ENCODE results near the gene GLB1L.
A peak's percentile ranks its signal among the peaks of the same experiment; 100 is the strongest.

The GLB1L gene

GRCh38 chr2:219279151-219279915, 34.1 kb upstream of the GLB1L start, which contains the start of gene DNAJB2:
Gene DNAJB2 (plus strand): TSS chr2:219279366. CDS start chr2:219279834, 468 bp downstream.
- no peak for TF ChIP-seq EZH2 (optimal IDR thresholded peaks at IDR 0.05; ENCODE audit: low read depth, low read length)
- no peak for TF ChIP-seq CTCF (IDR thresholded peaks at IDR 0.05; ENCODE audit: low read length)
- H3K9ac ChIP-seq (ENCODE audit: low read length), result peak within 1 kb of the TSS; percentile 96
- no peaks in the 10 kb centered on the region for H3K27me3 ChIP-seq (replicated peaks; ENCODE audit: insufficient read depth, low read length)
- DNase-seq, result peak; percentile 99
- peaks cover 15% of the 10 kb centered on the region for H3F3A ChIP-seq (ENCODE audit: insufficient read depth, low read length)
- peak within 1 kb of the TSS; percentile 67 for H3K4me3 ChIP-seq (ENCODE audit: low read length)
- H3K9me2 ChIP-seq (replicated peaks; ENCODE audit: insufficient read depth, low read length), result no peaks in the 10 kb centered on the region
- H3K9me3 ChIP-seq (replicated peaks; ENCODE audit: insufficient read depth, low read length), result no peaks in the 10 kb centered on the region
- H3K79me2 ChIP-seq (ENCODE audit: low read length), result peaks cover 10% of the 10 kb centered on the region
- H4K20me1 ChIP-seq (ENCODE audit: insufficient read depth, low read length), result no peaks in the 10 kb centered on the region
- peak within 1 kb of the TSS; percentile 88 for H3K27ac ChIP-seq (ENCODE audit: low read length)
- H3K4me1 ChIP-seq (ENCODE audit: low read length), result peaks cover 21% of the 10 kb centered on the region
- H3K4me2 ChIP-seq (ENCODE audit: low read depth, low read length), result peak within 1 kb of the TSS; percentile 81
- no peaks in the 10 kb centered on the region for H3K36me3 ChIP-seq (replicated peaks; ENCODE audit: insufficient read depth, low read length)
- peak within 1 kb of the TSS; percentile 95 for H2AFZ ChIP-seq (ENCODE audit: low read length)

- H3K4me3 ChIP-seq (ENCODE audit: low read length), result peak overlapping the region; percentile 62
- no peaks in the 10 kb centered on the region for H4K20me1 ChIP-seq (ENCODE audit: insufficient read depth, low read length)
- peak overlapping the region; percentile 78 for H3K9ac ChIP-seq (ENCODE audit: low read length)
- H3K79me2 ChIP-seq (ENCODE audit: low read length), result peaks cover 10% of the 10 kb centered on the region
- no peaks in the 10 kb centered on the region for H3K9me2 ChIP-seq (replicated peaks; ENCODE audit: insufficient read depth, low read length)
- H3K4me2 ChIP-seq (ENCODE audit: low read depth, low read length), result peak overlapping the region; percentile 81
- H3F3A ChIP-seq (ENCODE audit: insufficient read depth, low read length), result peaks cover 15% of the 10 kb centered on the region
- no peaks in the 10 kb centered on the region for H3K9me3 ChIP-seq (replicated peaks; ENCODE audit: insufficient read depth, low read length)
- peaks cover 21% of the 10 kb centered on the region for H3K4me1 ChIP-seq (ENCODE audit: low read length)
- H2AFZ ChIP-seq (ENCODE audit: low read length), result peak overlapping the region; percentile 95
- H3K36me3 ChIP-seq (replicated peaks; ENCODE audit: insufficient read depth, low read length), result no peaks in the 10 kb centered on the region
- no peak for DNase-seq
- no peak for TF ChIP-seq EZH2phosphoT487 (IDR thresholded peaks at IDR 0.05; ENCODE audit: low read length)
- TF ChIP-seq EZH2 (optimal IDR thresholded peaks at IDR 0.05; ENCODE audit: low read depth, low read length), result no peak
- no peak for TF ChIP-seq CTCF (IDR thresholded peaks at IDR 0.05; ENCODE audit: low read length)
- H3K27me3 ChIP-seq (replicated peaks; ENCODE audit: insufficient read depth, low read length), result no peaks in the 10 kb centered on the region
- H3K27ac ChIP-seq (ENCODE audit: low read length), result peak overlapping the region; percentile 88
These were observed 33.5 kb upstream of the GLB1L start for GRCh38 chr2:219278655-219279150.

- Histone ChIP-seq H3K27ac (ENCODE audit: low read length) (peak overlapping the region; percentile 88), H3K36me3 (replicated peaks; ENCODE audit: insufficient read depth, low read length) (no peaks in the 10 kb centered on the region), H3F3A (ENCODE audit: insufficient read depth, low read length) (peaks cover 15% of the 10 kb centered on the region), H3K9ac (ENCODE audit: low read length) (peak overlapping the region; percentile 78), H3K79me2 (ENCODE audit: low read length) (peaks cover 10% of the 10 kb centered on the region), H3K9me2 (replicated peaks; ENCODE audit: insufficient read depth, low read length) (no peaks in the 10 kb centered on the region), H4K20me1 (ENCODE audit: insufficient read depth, low read length) (no peaks in the 10 kb centered on the region), H3K9me3 (replicated peaks; ENCODE audit: insufficient read depth, low read length) (no peaks in the 10 kb centered on the region), H3K27me3 (replicated peaks; ENCODE audit: insufficient read depth, low read length) (no peaks in the 10 kb centered on the region), H3K4me1 (ENCODE audit: low read length) (peaks cover 21% of the 10 kb centered on the region), H3K4me3 (ENCODE audit: low read length) (peak overlapping the region; percentile 62), H2AFZ (ENCODE audit: low read length) (peak overlapping the region; percentile 95), H3K4me2 (ENCODE audit: low read depth, low read length) (peak overlapping the region; percentile 81)
- peak; percentile 75 for DNase-seq
- TF ChIP-seq EZH2phosphoT487 (IDR thresholded peaks at IDR 0.05; ENCODE audit: low read length) (no peak), CTCF (IDR thresholded peaks at IDR 0.05; ENCODE audit: low read length) (peak; percentile 98), EZH2 (optimal IDR thresholded peaks at IDR 0.05; ENCODE audit: low read depth, low read length) (no peak)
These were observed 32.7 kb upstream of the GLB1L start for GRCh38 chr2:219277703-219278654.

Measured in MM.1S (cell line).